Panc1 (cell line): Measurements from ENCODE around the gene PARVG. TPM values are rescaled to one million over a fixed set of nuclear protein-coding genes. Genes with fewer than 3 reads are reported as not detected.
"Not testable (repeated sequence)": the region's sequence is repeated elsewhere in the genome, so short reads cannot be mapped to it uniquely, and the experiment has no call there.

Source experiments
- ATAC-seq: fragments of 200-7000 bp; cut with Tn5 transposase; 2 replicates; pipeline ENCODE4 v1.9.1; 2020; ENCODE audit warnings: mild to moderate bottlenecking, moderate library complexity
- BruUV-seq: library from RNA; stranded (reverse); fragments of 400-500 nt; replicated peaks from 2 replicates; lab custom pipeline; 2021; lab: Mats Ljungman, UMichigan
- CTCF ChIA-PET: fragments of 300-600 bp; sonication (Branson Sonifier 250); formaldehyde crosslinking; loops from one replicate; lab custom pipeline; 2022; ENCODE audit warnings: antibody characterized with exemption; lab: Charles Lee
- POLR2A ChIA-PET: fragments of 300-600 bp; sonication (Branson Sonifier 250); formaldehyde crosslinking; loops from one replicate; lab custom pipeline; 2022; ENCODE audit warnings: antibody characterized with exemption; lab: Charles Lee
- DNase-seq: peaks from one replicate; pipeline ENCODE4 v3.0.0-alpha.2; 2010; ENCODE audit warnings: low read depth, low spot score
- H3K27ac ChIP-seq: 2 replicates; pipeline ENCODE4 v1.5.1; 2011; ENCODE audit warnings: mild to moderate bottlenecking, low read length, inconsistent platforms
- H3K27me3 ChIP-seq: fragments of 200-500 bp; sonication (Bioruptor generic); 2 replicates; pipeline ENCODE4 v1.6.0; 2014; ENCODE audit warnings: low read length, inconsistent platforms; ENCODE audit not compliant: control insufficient read depth, insufficient read depth
- H3K36me3 ChIP-seq: fragments of 200-500 bp; sonication (Bioruptor generic); 2 replicates; pipeline ENCODE4 v1.5.1; 2014; ENCODE audit warnings: inconsistent platforms, mild to moderate bottlenecking, low read length, moderate library complexity; ENCODE audit not compliant: control insufficient read depth, insufficient read depth
- H3K4me1 ChIP-seq: 2 replicates; pipeline ENCODE4 v1.5.1; 2011; ENCODE audit warnings: inconsistent platforms, mild to moderate bottlenecking, low read length, moderate library complexity; ENCODE audit not compliant: control insufficient read depth, insufficient read depth
- H3K4me3 ChIP-seq, 2 experiments: 2 replicates each; pipeline ENCODE4 v1.5.1; 2011 to 2012; ENCODE audit warnings: low read depth in 2 of 2, low read length in 2 of 2, mild to moderate bottlenecking in 2 of 2, inconsistent platforms in 1 of 2, moderate library complexity in 1 of 2
- H3K9me3 ChIP-seq: fragments of 200-500 bp; sonication (Bioruptor generic); 2 replicates; pipeline ENCODE4 v1.5.1; 2014; ENCODE audit warnings: low read depth, mild to moderate bottlenecking, inconsistent platforms, low read length, moderate library complexity; ENCODE audit not compliant: control insufficient read depth, insufficient read depth
- POLR2AphosphoS5 ChIP-seq: IDR thresholded peaks from 2 replicates; pipeline ENCODE4 v1.6.1; 2012; ENCODE audit warnings: mild to moderate bottlenecking, low read depth, low read length, moderate library complexity
- SIN3A ChIP-seq: IDR thresholded peaks from 2 replicates; pipeline ENCODE4 v1.6.1; 2012; ENCODE audit warnings: low read depth, mild to moderate bottlenecking, low read length, moderate library complexity, borderline replicate concordance; ENCODE audit not compliant: insufficient read depth
- TCF7L2 ChIP-seq: IDR thresholded peaks from 2 replicates; pipeline ENCODE4 v1.6.1; 2011; ENCODE audit warnings: mild to moderate bottlenecking, low read depth, low read length, inconsistent platforms
- in situ Hi-C: cut with HindIII; loops from 2 replicates; pipeline ENCODE4 v1.10.0; 2016; ENCODE audit warnings: low sequenced_read_pairs, low pct_unique_long_range_greater_than_20kb
- intact Hi-C: fragments of 100-400 bp; cut with micrococcal nuclease; formaldehyde crosslinking; loops from one replicate; pipeline ENCODE4 v1.10.0; 2022; ENCODE audit not compliant: unreplicated experiment
- total RNA-seq: library from RNA; stranded (reverse); gene quantifications from one replicate; pipeline ENCODE4 v1.2.1, GENCODE V29; 2021; ENCODE audit not compliant: unreplicated experiment
- TF ChIP-seq, protein P1 (sequence below): fragments of 450-650 bp; IDR thresholded peaks from 2 replicates; pipeline ENCODE4 v1.5.1; 2017; ENCODE audit warnings: mild to moderate bottlenecking
- TF ChIP-seq, protein P2 (sequence below), 2 experiments: IDR thresholded peaks; 2 replicates each; pipeline ENCODE4 v1.6.1; 2011 to 2012; ENCODE audit warnings: low read depth in 2 of 2, control low read depth in 1 of 2, low read length in 1 of 2, mild to moderate bottlenecking in 1 of 2, moderate library complexity in 1 of 2; ENCODE audit not compliant: insufficient read depth in 1 of 2

Gene PARVG
- total RNA-seq, 1 experiment from 2014 or later = 0.21 TPM

DNA sequence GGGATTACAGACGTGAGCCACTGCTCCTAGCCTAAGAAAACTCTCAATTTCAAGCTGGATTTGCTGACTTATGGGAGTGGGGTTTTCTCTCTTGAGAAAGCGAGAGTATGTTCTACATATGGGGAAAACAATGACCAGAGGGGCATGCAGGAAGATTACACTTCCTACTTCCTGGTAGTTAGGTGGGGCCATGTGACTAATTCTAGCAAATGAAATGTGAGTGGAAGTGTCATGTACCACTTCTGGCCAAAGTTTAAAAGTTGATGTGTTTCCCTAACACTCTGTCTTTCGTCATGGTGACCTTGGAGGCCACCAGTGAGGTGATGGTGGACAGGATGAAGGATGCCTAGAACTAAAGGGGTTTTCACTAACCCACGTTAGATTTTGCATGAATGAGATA, 50.5 kb downstream of the PARVG start:
- ChIA-PET CTCF (no interaction called here), POLR2A (no interaction called here)
- H3K4me1 ChIP-seq = no peaks in the 10 kb centered on the region
- H3K9me3 ChIP-seq = no peaks in the 10 kb centered on the region
- no peak for ATAC-seq
- H3K36me3 ChIP-seq = no peaks in the 10 kb centered on the region
- no peak overlapping the region for H3K27ac ChIP-seq
- H3K27me3 ChIP-seq = no peaks in the 10 kb centered on the region
- DNase-seq = no peak
- intact Hi-C loops (no loop called here), in situ Hi-C loops (no loop called here)
- TF ChIP-seq, protein P1, sequence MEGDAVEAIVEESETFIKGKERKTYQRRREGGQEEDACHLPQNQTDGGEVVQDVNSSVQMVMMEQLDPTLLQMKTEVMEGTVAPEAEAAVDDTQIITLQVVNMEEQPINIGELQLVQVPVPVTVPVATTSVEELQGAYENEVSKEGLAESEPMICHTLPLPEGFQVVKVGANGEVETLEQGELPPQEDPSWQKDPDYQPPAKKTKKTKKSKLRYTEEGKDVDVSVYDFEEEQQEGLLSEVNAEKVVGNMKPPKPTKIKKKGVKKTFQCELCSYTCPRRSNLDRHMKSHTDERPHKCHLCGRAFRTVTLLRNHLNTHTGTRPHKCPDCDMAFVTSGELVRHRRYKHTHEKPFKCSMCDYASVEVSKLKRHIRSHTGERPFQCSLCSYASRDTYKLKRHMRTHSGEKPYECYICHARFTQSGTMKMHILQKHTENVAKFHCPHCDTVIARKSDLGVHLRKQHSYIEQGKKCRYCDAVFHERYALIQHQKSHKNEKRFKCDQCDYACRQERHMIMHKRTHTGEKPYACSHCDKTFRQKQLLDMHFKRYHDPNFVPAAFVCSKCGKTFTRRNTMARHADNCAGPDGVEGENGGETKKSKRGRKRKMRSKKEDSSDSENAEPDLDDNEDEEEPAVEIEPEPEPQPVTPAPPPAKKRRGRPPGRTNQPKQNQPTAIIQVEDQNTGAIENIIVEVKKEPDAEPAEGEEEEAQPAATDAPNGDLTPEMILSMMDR = no peak
- TF ChIP-seq, protein P2, sequence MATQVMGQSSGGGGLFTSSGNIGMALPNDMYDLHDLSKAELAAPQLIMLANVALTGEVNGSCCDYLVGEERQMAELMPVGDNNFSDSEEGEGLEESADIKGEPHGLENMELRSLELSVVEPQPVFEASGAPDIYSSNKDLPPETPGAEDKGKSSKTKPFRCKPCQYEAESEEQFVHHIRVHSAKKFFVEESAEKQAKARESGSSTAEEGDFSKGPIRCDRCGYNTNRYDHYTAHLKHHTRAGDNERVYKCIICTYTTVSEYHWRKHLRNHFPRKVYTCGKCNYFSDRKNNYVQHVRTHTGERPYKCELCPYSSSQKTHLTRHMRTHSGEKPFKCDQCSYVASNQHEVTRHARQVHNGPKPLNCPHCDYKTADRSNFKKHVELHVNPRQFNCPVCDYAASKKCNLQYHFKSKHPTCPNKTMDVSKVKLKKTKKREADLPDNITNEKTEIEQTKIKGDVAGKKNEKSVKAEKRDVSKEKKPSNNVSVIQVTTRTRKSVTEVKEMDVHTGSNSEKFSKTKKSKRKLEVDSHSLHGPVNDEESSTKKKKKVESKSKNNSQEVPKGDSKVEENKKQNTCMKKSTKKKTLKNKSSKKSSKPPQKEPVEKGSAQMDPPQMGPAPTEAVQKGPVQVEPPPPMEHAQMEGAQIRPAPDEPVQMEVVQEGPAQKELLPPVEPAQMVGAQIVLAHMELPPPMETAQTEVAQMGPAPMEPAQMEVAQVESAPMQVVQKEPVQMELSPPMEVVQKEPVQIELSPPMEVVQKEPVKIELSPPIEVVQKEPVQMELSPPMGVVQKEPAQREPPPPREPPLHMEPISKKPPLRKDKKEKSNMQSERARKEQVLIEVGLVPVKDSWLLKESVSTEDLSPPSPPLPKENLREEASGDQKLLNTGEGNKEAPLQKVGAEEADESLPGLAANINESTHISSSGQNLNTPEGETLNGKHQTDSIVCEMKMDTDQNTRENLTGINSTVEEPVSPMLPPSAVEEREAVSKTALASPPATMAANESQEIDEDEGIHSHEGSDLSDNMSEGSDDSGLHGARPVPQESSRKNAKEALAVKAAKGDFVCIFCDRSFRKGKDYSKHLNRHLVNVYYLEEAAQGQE (IDR thresholded peaks at IDR 0.05; ENCODE audit: insufficient read depth in 1 of 2, low read depth in 2 of 2, low read length in 1 of 2) = no peak
- no peak for TF ChIP-seq TCF7L2
- TF ChIP-seq SIN3A = no peak
- no peak for TF ChIP-seq POLR2AphosphoS5
- no peak overlapping the region for H3K4me3 ChIP-seq
- BruUV-seq = no TSS peak

DNA sequence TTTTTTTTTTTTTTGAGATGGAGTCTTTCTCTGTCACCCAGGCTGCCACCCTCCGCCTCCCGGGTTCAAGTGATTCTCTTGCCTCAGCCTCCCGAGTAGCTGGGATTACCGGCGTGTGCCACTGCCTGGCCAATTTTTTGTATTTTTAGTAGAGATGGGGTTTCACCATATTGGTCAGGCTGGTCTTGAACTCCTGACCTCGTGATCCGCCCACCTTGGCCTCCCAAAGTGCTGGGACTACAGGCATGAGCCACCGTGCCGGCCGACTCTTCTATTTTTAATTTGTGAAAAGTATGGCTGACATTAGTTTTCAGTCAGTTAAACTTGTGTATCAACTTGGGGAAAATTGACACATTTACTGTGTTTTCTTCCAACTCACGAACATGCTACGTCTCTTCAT, 53.6 kb downstream of the PARVG start:
- in situ Hi-C loops, H3K9me3 ChIP-seq, H3K4me1 ChIP-seq, H3K27me3 ChIP-seq, intact Hi-C loops, DNase-seq, BruUV-seq, H3K4me3 ChIP-seq, H3K27ac ChIP-seq, CTCF ChIA-PET, ATAC-seq, H3K36me3 ChIP-seq, POLR2A ChIA-PET: not testable (repeated sequence)

DNA sequence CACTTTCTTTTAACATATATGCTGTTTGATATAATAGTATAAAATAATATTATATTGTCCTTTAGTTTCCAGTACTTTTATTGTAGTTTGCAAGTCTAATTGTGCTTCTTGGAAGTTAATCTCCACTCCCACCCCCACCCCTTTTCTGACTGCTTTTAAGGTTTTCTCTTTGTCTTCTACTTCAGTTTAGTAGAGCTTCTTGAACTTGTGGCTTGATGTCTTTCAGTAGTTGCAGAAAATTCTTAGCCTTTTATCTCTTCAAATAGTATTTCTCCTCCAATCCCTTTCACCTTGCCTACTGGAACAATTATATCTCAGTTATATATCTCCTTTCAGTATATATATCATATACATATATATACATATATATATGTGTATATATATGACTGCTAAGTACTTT, 56.6 kb downstream of the PARVG start:
- Histone ChIP-seq H3K36me3 (no peaks in the 10 kb centered on the region; the same call in 1 of the 2 replicates), H3K27ac (no peak overlapping the region), H3K4me1 (no peaks in the 10 kb centered on the region), H3K4me3 (no peak overlapping the region), H3K27me3 (0 out of 2 replicates have a peak, but pooled peaks cover 2% of the 10 kb centered on the region), H3K9me3 (no peaks in the 10 kb centered on the region)
- no peak for DNase-seq
- CTCF ChIA-PET = no interaction called here
- intact Hi-C loops = no loop called here
- no peak for ATAC-seq
- in situ Hi-C loops = no loop called here
- TF ChIP-seq, protein P2 (IDR thresholded peaks at IDR 0.05; ENCODE audit: insufficient read depth in 1 of 2, low read depth in 2 of 2, low read length in 1 of 2) = no peak
- TF ChIP-seq SIN3A (no peak), TCF7L2 (no peak), POLR2AphosphoS5 (no peak)
- TF ChIP-seq, protein P1 = no peak
- BruUV-seq = no TSS peak
- POLR2A ChIA-PET = no interaction called here

DNA sequence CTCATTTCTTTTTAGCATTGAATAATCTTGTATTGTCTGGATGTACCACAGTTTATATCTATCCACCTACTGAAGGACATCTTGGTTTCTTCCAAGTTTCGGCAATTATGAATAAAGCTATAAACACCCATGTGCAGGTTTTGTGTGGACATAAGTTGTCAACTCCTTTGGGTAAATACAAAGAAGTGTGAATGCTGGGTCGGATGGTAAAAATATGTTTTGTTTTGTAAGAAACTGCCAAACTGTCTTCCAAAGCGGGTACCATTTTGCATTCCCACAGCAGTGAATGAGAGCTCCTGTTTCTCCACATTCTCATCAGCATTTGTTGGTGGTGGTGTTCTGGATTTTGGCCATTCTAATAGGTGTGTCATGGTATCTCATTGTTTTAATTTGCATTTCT, 60.4 kb downstream of the PARVG start:
- CTCF ChIA-PET, DNase-seq, H3K9me3 ChIP-seq, in situ Hi-C loops, POLR2A ChIA-PET, H3K27me3 ChIP-seq, H3K4me1 ChIP-seq, H3K4me3 ChIP-seq, intact Hi-C loops, BruUV-seq, ATAC-seq, H3K27ac ChIP-seq, H3K36me3 ChIP-seq: not testable (repeated sequence)
